NCI-H2196 (cell line): ENCODE results near the gene BTBD2.

ENCODE experiments used
- DNase-seq: peaks from one replicate; lab custom pipeline; 2025; ENCODE audit not compliant: unreplicated experiment; lab: John Stamatoyannopoulos, UW

BTBD2 gene

DNA sequence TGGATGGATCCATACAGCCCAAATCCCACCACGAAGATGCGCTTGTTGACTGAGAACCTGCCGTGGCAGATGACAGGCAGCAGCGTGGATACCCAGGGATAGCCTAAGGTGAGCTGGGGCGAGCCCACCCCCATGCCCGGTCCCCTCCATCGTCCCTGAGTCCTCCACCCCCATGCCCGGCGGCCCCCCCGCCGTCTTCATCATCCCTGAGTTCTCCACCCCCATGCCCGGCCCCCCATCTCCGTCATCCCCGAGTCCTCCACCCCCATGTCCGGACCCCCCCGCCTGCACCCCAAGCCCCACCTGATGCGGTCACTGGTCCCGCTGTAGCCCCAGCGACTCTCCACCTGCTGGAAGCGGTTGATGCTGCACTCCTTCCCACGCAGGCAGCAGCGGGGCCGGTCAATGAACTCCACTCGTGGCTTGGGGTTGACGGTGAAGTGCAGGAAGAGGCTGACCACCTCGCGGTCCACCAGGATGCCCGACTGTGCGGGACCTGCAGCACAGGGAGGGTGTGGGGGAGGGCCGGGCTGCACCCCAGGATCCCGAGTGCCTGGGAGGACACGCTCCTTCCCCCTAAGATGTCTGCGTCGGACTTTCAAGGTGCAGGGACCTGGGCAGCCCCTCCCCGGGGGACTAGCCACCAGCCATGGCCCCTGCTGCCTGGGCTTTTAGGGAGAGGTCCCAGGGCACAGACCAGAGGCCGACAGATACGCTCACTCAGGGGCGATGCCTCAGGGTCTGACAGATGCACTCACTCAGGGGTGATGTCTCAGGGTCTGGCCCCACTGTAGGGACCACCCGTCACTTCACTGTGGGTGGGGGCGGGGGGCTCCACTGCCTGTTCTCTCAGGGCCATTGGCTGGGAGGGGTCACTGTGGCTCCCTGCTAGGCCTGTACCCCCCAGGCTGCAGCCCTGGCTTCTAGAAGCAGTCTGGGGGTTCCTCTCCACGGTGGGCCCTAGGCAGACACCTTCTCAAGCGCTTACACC lies 28.0 kb downstream of the BTBD2 start:
- no peak for DNase-seq

- DNase-seq: no peak
Measured at GRCh38 chr19:1986357-1987162, 29.0 kb downstream of the BTBD2 start.

DNA sequence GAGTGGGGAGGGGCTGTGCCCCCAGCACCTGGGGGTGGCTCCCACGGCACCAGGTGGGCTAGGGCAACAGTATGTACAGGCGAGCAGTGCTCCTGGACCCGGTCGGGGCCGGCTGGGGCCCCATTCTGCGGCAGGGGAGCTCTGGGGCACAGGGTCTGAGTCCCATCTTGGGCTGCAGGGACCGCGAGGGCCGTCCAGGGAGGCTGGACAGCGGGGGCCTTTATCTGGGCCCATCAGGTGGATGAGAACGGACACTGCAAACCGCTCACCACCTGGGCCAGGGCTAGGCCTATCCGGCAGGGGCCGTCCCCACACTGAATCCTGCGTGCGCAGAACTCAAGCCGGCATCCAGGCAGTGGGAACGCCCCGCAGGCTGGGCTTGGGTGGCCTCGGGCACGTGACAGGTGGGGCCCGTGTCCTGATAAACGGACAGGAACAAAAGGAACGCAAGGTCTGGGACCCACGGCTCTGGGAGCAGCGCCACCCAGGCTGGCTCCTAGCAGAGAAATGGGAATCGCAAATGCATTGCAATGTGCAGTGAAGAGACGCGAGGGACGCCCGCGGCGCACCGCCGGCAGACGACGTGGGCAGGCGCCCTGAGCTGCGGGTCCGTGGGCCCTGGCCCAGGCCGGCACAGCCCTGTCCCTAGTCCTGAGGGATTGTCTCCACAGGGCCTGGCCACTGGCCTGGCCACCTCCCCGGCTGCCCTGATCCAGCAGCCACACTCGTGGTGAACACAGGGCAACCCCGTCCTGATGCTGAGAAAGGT lies 29.7 kb downstream of the BTBD2 start:
- no peak for DNase-seq

- no peak for DNase-seq
Measured at GRCh38 chr19:1984357-1984756, 31.2 kb downstream of the BTBD2 start.

GRCh38 chr19:1981253-1981652 lies 34.3 kb downstream of the BTBD2 start:
- DNase-seq: no peak

DNA sequence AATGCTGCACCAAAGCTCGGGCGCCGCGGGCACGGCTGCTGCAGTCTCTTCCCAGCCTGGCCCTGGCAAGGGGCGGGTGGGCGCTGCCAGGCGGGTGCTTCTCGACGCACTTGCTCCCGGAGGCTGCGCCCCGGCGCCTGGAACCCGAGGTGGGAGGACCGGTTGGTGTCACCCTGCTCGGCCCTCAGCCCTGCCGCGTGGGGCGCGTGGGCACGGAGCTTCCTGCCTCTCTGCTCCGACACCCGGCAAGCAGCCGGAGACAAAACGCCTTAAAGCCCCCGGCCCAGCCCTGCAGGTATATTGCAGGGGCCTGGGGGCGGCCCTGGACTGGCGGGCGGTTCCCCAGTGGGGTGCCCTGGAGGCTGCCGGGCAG lies 34.7 kb downstream of the BTBD2 start:
- DNase-seq: no peak

GRCh38 chr19:1980091-1980808 lies 35.3 kb downstream of the BTBD2 start:
- DNase-seq: no peak

DNA sequence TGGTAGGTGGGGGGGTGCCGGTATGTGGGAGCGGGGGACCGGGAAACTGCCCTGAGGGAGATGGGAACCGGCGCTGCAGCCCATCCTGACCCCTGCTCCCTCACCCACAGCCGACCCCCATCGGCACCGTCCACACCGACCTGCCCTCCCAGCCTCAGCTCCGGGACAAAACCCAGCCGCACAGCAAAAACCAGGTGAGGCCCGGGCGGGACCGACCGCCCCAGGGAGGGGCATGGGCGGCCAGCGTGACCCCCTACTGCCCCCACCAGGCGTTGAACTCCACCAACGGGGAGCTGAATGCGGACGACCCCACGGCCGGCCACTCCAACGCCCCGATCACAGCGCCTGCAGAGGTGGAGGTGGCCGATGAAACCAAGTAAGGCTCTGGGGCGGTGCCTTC lies 35.9 kb downstream of the BTBD2 start:
- DNase-seq: no peak

- no peak for DNase-seq
Measured at GRCh38 chr19:1979017-1979416, 36.5 kb downstream of the BTBD2 start.

DNA sequence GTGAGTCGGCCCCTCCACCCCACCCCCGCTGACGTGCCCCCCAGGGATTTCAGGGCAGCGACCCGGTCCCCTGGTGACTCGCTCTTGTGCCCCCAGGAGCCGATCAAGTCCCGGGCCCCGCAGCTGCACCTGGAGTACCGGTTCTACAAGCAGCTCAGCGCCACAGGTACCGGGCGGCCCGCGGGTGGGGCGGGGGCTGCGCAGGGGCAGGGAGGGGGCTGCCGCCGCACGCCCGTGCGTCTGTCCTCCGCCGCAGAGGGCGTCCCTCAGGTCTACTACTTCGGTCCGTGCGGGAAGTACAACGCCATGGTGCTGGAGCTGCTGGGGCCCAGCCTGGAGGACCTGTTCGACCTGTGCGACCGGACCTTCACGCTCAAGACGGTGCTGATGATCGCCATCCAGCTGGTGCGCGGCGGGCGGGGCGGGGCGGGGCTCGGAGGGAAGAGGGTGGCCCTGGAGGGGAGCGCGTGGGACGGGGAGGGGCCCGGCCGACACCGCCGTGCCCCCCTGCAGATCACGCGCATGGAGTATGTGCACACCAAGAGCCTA lies 37.1 kb downstream of the BTBD2 start:
- no peak for DNase-seq

- no peak for DNase-seq
Measured at GRCh38 chr19:1977120-1977519, 38.4 kb downstream of the BTBD2 start.

GRCh38 chr19:1975162-1975480 lies 40.4 kb downstream of the BTBD2 start:
- DNase-seq: no peak

DNA sequence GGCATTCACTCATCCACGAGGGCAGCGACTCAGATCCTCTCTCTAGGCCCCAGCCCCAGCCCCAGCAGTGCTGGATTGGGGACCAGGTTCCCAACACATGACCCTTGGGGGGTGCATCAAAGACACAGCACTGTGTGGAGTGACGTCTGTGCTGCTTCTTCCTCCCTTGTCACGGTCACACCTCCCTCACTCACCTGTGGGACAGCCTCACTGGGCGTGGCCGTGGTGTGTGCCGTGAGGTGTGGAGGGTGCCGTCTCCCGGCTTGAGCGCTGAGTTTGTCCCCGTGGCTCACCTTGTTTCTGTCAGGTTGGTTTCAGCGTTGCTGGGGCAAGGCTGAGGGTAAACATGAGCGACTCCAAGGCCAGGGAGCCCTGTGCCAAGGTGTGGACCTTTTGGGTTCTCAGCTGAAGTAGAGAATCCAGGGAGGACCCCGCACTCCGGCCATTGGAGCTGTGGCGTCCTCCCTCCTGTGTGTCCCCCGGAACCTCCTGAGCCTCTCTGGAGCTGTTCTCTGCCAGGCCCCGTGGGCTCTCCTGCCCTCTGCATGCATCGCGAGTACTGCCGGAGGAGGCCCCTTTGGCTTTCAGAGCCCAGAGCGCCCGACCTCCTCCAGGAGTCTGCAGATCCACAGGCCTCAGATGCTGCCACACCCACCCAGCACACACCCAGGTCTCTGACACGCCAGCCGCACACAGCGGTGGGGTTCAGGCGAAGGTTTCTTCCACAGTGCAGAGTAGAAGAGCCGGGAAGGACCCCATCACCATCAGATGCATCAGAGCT lies 40.9 kb downstream of the BTBD2 start:
- no peak for DNase-seq

DNA sequence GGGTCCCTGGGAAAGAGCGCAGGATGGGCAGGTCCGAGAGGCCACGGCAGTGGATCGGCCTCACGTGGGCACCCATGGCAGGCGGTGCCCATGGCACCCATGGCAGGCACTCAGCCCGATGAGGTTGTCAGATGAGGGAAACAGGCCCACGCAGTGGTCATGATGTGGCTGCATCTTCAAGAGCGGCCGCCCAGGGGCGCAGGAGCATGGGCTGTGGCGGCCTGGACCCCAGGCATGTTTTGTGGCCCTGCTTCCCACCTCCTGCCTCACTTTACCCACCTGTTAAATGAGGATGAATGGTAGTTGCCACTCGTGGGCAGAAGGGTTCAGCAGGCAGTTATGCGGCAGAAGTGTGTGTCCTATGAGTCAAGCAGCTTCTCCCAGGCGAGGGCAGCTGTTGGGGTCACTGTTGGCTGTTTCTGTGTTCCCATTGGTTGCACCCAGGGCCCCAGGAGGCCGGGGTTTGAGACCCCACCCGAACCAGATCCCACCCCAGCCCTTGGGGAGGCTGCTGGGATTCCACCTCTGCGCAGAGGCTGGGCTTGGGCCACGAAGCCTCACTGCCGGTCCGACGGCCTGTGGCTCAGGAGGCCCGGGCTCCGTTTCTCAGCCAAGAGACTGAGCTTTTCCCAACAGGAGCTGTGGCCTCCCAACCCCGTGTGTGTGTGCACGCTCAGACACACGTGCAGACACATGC lies 44.6 kb downstream of the BTBD2 start:
- DNase-seq: no peak

DNA sequence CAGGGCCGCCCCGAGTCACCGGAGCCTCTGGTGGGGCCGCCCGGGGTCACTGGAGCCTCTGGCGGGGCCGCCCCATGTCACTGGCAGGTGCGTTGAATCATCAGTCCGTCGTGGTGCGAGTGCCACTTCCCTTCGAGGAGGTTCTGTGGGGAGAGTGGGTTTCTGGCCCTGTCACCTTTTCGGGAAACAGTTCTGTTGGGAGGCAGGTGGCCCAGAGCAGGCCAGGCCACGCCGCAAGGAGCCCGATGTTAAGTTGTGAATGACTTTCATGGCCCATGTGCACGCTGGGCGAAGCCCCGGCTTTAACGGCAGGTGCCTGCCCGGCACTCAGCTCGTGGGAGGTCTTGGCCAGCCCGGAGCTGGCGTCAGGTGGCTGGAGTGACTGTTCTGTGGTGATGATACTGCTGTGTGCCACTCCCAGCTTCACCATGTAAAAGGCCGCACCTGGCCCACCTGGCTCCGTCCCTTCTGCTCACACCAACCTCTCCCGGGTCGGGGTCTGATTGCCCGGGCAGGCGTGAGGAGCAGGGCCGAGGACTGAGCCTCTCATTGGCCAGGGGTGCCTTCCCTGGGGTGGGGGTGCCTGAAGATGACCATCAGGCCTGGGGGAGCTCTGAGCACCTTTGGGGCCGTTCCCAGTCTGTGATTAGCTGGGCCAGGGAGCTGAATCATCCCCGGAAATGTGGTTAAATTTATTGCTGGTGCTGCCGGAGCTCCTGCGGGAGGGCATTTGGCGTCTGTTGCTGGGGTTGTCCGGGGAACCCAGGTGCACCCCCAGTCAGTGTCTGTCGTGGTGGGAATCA lies 45.3 kb downstream of the BTBD2 start:
- DNase-seq: no peak

GRCh38 chr19:1969176-1970002 lies 46.1 kb downstream of the BTBD2 start:
- DNase-seq: no peak
